ENCODE data around the gene PLEKHB1.

DNA sequence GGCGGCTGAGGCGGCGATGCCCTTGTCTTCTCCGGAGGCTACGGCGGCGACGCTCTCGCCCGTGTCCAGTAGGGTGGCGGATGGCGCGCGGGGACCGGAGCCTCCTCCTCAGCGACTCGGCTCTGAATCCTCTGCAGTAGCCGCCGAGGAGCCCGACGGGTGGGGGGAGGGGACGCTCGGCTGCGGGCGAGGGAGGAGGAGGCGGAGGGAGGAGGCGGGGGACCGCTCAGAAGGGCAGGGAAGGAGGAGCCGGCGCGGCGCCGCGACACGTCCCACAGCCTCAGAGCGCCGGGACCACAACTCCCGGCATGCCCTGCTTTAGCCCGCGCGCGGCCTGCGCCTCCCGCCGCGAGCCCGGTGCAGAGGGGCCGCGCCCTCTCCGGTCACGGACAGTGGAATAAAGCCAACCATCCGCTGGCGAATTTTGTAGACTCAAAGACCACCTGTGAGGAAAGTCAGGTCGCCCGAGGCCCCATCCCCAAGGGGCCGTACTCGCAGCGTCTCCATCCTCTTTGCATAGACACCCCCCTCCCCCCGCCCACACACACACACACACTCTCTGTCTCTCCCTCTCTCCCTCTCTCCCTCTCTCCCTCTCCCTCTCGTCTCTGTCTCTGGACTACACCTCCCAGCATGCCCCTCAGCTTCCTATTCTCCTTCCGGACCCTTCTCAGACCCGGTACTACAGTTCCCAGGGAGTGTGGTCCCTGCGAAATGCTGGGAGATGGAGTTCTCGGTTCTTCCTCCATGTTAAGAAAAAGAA lies 48.2 kb upstream of the PLEKHB1 start, which contains the start of gene FAM168A:
- TF ChIP-seq, protein P1, sequence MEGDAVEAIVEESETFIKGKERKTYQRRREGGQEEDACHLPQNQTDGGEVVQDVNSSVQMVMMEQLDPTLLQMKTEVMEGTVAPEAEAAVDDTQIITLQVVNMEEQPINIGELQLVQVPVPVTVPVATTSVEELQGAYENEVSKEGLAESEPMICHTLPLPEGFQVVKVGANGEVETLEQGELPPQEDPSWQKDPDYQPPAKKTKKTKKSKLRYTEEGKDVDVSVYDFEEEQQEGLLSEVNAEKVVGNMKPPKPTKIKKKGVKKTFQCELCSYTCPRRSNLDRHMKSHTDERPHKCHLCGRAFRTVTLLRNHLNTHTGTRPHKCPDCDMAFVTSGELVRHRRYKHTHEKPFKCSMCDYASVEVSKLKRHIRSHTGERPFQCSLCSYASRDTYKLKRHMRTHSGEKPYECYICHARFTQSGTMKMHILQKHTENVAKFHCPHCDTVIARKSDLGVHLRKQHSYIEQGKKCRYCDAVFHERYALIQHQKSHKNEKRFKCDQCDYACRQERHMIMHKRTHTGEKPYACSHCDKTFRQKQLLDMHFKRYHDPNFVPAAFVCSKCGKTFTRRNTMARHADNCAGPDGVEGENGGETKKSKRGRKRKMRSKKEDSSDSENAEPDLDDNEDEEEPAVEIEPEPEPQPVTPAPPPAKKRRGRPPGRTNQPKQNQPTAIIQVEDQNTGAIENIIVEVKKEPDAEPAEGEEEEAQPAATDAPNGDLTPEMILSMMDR (IDR thresholded peaks at IDR 0.05) = peak in 2 of 3 donors; percentile 17 to 30
- TF ChIP-seq POLR2A (IDR thresholded peaks at IDR 0.05) = peak; percentile 23

All from ovary (tissue), 3 donors.